Renal cortex interstitium (tissue), 11 donors: ENCODE measurements around the gene LRFN5. TPM values are rescaled to one million over a fixed set of nuclear protein-coding genes. Genes with fewer than 3 reads are reported as not detected.
"Not testable (repeated sequence)": the region's sequence is repeated elsewhere in the genome, so short reads cannot be mapped to it uniquely, and the experiment has no call there.

Experiments used
- DNase-seq, 11 donors: peaks; one replicate each; pipeline ENCODE4 v3.0.0-alpha.2; 2013; ENCODE audit warnings: low read depth in 9 of 11, low spot score in 4 of 11; ENCODE audit errors: extremely low read depth in 1 of 11
- polyA plus RNA-seq, 3 donors: library from polyadenylated mRNA; unstranded; fragments of 120-200 nt; gene quantifications; one replicate each; pipeline ENCODE4 v1.2.1, GENCODE V29; 2013; ENCODE audit not compliant: insufficient read length in 3 of 3

LRFN5 gene
- polyA plus RNA-seq, 3 donors, result 10.9 to 13.0 (median 13.0) TPM

DNA sequence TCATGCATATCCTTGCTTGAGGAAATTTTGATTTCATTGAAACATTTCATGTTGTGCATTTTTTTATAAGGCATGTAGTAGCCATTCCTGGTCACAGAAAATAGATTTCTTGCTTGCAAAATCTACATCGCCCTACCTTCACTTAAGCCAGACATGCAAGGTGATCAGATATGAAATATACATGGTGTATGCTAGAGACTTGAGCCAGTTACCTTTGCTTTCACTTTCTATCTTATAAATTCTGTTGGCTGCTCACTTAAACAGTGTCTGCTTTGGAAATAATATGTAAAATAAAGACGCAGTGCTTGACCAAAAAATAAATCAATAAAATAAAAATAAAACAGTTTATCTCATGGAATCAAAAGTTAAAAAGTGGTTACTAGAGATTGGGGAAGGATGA, 136.5 kb downstream of the LRFN5 start:
- no peak for DNase-seq

- no peak for DNase-seq
These were observed 142.8 kb downstream of the LRFN5 start for GRCh38 chr14:41749429-41749828.

- not testable (repeated sequence) for DNase-seq
These were observed 143.9 kb downstream of the LRFN5 start for GRCh38 chr14:41750575-41750974.

DNA sequence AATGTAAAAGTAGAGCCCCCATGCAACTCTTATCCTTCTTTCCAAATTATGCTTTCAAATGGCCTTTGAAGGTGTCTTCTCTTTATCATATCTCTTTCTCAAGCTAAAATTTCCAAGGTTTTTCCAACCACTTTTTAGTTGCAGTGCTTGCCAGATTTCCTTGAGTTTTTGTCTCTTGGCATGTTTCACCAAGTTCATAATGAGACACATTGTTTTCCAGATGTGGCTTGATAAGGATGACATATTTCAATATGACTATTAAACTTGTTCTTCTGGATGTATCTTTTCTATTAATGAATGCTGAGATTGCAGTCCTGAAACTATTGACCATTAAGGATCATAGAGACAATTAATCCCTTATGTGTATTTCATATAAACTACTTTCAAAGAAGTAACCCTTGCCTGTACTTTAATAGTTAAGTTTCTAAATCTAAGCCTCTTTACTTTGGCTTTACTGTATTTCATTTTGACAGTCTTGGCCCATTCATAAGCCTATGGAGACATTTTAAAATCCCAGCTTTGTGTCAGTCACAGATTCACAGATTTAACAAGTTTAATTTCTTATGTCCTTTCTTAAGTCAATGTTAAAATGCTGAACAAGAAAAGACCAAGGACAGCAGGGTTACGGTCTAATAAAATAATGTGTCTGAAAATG, 151.5 kb downstream of the LRFN5 start:
- DNase-seq, result no peak

- no peak for DNase-seq
These were observed 154.5 kb downstream of the LRFN5 start for GRCh38 chr14:41761204-41761603.

DNA sequence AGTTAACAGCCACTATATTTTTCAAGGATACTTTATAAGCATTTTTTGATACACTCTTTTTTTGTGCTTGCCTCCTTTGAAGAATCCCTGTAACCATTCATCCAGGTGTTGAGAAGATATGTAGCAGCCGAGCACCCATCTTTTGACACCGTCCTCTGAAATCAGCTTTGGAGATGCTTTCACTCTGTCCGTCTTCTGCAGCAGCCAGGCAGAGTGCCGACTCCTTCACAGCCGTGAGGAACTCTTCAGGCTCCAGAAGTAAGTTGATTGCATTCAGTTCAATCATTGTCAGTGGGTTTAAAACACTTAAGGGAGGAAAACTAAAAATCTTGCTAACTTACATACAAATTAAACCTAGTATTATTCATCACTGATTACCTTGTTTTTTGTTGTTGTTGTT, 160.1 kb downstream of the LRFN5 start:
- DNase-seq, result no peak

DNA sequence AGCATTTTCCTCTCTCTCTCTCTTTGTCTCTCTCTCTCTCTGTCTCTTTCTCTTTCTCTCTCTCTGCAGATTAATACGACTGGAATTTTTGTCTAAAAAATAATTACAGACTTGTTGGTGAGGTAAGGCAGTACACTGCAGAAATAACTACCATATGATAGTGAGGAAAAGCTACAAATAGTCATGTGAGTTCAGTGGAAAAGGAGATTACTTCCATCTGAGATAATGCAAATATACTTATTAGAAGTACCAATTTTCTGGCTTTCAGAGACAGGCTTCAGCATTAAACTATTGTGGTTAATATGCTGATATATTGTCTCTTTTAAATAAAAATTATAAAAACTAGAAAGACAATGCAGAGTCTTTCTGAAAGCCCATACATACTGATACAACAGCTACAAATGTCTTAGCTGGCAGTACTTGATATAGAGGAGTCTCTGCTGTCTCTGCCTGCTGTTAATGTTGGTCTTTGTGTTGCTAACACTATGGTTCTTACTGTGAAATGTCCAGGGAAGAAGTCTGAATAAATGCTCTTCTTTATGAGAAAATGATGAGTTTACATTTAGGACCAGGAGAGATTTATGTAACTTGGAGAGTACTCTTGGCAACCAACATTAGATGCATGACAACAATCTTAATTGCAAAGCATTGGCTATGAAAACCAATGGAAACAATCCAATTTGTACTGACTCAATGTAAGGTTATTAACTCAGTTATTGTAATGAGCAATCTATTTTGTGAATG, 167.0 kb downstream of the LRFN5 start:
- no peak for DNase-seq

- DNase-seq, result no peak
These were observed 175.8 kb downstream of the LRFN5 start for GRCh38 chr14:41782511-41782910.

- DNase-seq, result no peak
These were observed 176.7 kb downstream of the LRFN5 start for GRCh38 chr14:41783403-41783802.

GRCh38 chr14:41785696-41786095, 179.0 kb downstream of the LRFN5 start:
- no peak for DNase-seq

- no peak for DNase-seq
These were observed 193.1 kb downstream of the LRFN5 start for GRCh38 chr14:41799817-41800216.

GRCh38 chr14:41805633-41806032, 199.0 kb downstream of the LRFN5 start:
- no peak for DNase-seq

DNA sequence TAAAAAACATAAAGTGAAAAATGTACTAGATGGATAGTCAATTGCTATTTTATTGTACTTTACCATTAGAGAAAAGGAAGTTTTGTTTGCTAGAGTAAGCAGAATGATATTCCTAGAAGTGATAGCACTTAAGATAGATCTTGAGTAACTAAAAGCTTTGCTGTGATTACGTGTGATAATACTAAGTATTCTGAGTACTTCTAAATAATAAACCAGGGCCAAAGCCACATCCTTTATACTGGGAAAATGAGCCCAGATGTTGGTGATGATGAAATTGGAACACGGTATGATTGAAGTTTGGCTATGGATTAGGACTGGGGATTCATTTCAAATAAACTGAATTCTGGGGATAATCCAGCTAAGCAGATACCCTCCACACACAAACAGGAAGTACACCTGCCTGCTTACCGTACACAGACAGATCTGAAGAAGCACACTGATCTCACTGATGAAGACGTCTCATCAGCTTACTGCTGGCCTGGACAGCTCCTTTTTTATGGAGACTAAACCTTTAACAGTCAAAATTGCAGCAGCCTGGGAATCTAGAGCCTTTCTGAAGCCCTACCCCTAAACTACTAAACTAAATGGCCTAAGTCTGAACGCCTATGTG, 199.8 kb downstream of the LRFN5 start:
- DNase-seq, result no peak

DNA sequence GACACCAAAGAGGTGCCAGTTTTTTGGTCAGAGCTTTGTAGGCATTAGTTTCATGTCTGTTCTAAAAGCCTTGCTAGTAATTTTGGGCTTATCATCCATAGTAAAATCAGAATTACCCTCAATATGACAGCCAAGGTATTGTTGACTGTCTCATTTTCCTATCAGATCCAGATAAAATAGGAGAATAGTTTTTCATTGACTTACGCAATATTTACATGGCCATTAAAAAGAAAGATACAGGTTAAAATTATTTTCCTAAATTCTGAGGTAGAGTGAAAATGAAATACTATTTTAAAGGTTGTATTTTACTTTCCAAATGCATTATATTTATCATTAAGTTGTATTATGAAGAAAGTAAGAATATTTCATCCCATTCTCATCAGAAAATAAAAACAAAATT, 203.7 kb downstream of the LRFN5 start:
- DNase-seq, result no peak

DNA sequence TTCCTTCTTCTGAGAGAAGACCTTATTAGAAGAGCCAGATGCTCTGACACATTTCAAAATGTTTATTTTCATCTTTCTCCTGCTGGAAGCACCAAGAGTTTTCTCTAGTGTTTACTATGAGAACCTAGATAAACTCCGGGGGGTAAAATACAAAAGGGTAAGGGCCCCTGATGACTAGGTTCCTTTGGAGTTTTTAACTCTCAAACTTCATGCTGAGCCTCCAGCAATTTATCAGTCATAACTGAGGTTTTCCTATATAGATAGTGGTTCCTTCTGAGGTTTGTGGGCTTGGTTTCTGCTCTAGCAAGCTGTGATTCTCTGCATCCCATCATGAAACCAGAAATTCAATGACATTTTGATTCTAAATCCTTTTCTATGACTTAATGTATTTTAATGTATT, 210.9 kb downstream of the LRFN5 start:
- no peak for DNase-seq

- no peak for DNase-seq
These were observed 217.8 kb downstream of the LRFN5 start for GRCh38 chr14:41824441-41824840.

DNA sequence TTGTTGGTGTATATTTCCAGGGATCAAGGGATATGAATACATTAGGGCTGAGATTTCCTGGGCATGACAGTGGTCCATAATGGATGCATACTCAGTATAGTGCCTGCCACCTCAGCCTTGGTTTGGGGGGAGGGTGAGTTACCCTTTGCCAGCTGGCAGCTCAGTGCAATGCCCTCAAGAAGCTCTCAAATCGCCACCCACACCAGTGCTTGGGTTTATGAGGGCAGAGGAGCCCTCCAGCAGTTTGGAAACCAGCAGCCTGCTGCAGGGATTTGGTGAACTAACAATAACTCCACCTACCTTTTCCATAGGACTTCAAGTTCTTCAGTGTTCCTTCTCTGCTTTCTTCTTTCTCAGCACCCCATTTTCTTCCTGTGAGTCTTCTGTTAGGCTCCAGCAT, 218.9 kb downstream of the LRFN5 start:
- DNase-seq, result no peak

DNA sequence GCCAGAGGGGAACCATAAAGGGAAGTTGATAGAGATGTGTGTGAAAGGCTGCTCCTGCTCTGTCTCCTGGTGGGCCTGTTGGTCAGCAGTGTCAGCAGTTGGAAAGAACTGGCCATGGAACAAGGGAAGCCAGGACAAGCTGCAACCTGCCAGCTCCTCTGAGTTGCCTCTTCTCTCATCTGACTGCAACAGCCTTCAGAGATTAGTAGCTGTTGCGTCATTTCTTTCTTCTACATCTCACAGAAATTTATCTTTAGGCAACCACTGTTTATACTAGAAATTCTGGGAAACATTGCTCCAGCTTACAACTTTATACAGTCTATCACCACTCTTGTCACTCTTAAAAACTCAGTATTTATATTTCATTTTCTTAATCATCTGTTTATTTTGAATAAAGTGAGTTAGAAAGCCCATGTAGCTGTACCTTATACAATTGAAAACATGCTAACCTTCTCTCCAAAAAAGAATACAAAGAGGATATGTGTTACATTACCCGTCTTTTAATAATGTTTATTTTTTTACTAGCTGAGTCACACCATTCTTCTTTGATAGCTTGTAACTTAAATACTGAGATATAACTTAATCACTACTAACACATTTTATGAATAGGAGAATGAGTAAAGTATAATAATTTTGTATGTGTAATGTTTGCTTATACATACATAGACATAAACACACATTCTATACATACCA, 224.2 kb downstream of the LRFN5 start:
- DNase-seq, result no peak

- no peak for DNase-seq
These were observed 233.0 kb downstream of the LRFN5 start for GRCh38 chr14:41839661-41840060.

- no peak for DNase-seq
These were observed 252.7 kb downstream of the LRFN5 start for GRCh38 chr14:41859336-41859735.
